ENCODE data around the gene TIGD1.

- TF ChIP-seq GATA3 (IDR thresholded peaks at IDR 0.05; ENCODE audit: low read depth, low read length) = no peak
- no peak for TF ChIP-seq GATA2 (IDR thresholded peaks at IDR 0.05; ENCODE audit: low read depth, low read length)
These were observed 553 bp downstream of the TIGD1 start for GRCh38 chr2:232549655-232550353.
